Loucy (cell line): ENCODE data around the gene ACTR2.

Experiments used
- EZH2phosphoT487 ChIP-seq: fragments of 200-600 bp; IDR thresholded peaks from 2 replicates; pipeline ENCODE4 v1.6.1; 2018; ENCODE audit warnings: antibody characterized with exemption, mild to moderate bottlenecking, moderate library complexity, borderline replicate concordance
- TF ChIP-seq, protein P1 (sequence below): fragments of 200-600 bp; sonication (generic); conservative IDR thresholded peaks from 2 replicates; pipeline ENCODE4 v1.5.1; 2014; ENCODE audit warnings: mild to moderate bottlenecking, antibody characterized with exemption, low read length

DNA sequence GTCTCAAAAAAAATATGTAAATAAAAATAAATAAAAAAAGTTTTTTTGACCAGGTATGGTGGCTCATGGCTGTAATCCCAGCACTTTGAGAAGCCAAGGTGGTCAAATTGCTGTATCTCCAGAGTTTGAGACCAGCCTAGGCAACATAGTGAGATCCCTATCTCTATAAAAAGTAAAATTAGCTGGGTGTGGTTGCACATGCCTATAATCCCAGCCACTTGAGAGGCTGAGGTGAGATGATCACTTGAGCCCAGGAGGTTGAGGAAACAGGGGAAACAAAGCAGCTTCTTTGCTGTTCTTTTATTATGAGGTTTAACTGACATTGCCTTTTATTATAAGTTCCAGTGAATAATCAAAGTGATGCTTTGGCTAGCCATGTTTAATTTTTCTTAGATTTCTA is 25.0 kb downstream of the ACTR2 start:
- TF ChIP-seq, protein P1, sequence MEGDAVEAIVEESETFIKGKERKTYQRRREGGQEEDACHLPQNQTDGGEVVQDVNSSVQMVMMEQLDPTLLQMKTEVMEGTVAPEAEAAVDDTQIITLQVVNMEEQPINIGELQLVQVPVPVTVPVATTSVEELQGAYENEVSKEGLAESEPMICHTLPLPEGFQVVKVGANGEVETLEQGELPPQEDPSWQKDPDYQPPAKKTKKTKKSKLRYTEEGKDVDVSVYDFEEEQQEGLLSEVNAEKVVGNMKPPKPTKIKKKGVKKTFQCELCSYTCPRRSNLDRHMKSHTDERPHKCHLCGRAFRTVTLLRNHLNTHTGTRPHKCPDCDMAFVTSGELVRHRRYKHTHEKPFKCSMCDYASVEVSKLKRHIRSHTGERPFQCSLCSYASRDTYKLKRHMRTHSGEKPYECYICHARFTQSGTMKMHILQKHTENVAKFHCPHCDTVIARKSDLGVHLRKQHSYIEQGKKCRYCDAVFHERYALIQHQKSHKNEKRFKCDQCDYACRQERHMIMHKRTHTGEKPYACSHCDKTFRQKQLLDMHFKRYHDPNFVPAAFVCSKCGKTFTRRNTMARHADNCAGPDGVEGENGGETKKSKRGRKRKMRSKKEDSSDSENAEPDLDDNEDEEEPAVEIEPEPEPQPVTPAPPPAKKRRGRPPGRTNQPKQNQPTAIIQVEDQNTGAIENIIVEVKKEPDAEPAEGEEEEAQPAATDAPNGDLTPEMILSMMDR = no peak
- TF ChIP-seq EZH2phosphoT487 = no peak
